LNCaP clone FGC (cell line): ENCODE data around the gene FGF8.

Source experiments
- DNase-seq: peaks from one replicate; pipeline ENCODE4 v3.0.0-alpha.2; 2011; ENCODE audit warnings: low read depth
- H3K4me3 ChIP-seq: 2 replicates; pipeline ENCODE4 v1.5.1; 2011; ENCODE audit warnings: mild to moderate bottlenecking, low read depth, low read length, control low read depth
- TF ChIP-seq, protein P1 (sequence below): IDR thresholded peaks from 2 replicates; pipeline ENCODE4 v1.5.1; 2012; ENCODE audit warnings: mild to moderate bottlenecking; ENCODE audit not compliant: control insufficient read depth, insufficient read depth; ENCODE audit errors: extremely low read depth

Gene FGF8

DNA sequence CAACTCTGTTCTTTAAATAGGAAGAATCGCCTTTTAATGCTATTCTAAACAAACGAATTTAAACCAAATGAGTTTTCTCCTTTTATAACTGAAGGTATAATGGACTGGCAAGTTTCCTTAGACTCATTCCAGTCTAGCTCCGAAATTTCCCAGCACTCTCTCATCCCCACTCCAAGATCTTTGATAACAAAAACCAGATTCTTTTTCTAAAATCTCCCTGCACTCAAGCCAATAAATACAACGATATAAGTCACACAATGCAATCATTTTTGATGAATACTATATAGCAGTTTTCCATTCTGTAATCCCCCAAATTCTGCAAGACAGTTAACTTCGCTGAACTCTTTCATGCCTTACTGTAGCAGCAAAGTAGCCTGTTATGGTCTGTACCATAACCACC lies 40.5 kb upstream of the FGF8 start:
- TF ChIP-seq, protein P1, sequence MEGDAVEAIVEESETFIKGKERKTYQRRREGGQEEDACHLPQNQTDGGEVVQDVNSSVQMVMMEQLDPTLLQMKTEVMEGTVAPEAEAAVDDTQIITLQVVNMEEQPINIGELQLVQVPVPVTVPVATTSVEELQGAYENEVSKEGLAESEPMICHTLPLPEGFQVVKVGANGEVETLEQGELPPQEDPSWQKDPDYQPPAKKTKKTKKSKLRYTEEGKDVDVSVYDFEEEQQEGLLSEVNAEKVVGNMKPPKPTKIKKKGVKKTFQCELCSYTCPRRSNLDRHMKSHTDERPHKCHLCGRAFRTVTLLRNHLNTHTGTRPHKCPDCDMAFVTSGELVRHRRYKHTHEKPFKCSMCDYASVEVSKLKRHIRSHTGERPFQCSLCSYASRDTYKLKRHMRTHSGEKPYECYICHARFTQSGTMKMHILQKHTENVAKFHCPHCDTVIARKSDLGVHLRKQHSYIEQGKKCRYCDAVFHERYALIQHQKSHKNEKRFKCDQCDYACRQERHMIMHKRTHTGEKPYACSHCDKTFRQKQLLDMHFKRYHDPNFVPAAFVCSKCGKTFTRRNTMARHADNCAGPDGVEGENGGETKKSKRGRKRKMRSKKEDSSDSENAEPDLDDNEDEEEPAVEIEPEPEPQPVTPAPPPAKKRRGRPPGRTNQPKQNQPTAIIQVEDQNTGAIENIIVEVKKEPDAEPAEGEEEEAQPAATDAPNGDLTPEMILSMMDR = no peak

DNA sequence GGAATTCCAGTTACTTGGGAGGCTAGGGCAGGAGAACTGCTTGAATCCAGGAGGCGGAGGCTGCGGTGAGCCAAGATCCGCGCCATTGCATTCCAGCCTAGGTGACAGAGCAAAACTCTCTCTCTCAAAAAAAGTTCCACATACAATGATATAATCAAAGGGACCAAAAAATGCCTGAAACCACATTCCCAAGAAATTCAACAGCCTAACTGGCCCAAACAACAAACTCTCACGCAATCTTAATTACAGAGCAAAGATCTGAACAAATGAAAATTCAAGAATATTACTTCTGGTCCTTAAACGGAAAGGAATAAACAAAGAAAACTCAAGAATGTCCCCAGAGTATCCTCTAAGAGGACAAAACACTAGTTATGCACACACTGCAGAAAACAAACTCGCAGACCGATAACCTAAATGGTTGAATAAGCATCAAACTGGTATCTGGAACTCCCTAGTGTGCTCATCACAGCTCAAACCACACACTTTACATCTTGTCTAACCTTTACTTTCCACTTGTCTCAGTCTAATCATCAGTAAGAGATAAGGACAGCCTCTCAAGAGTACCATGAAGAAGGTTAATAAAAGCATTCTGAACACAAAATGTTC lies 38.7 kb upstream of the FGF8 start:
- no peak overlapping the region; the same call in 1 of the 2 replicates for H3K4me3 ChIP-seq
- no peak for DNase-seq
- TF ChIP-seq, protein P1 = no peak

More for the DNA sequence above, 40.5 kb upstream of the FGF8 start:
- H3K4me3 ChIP-seq = peak overlapping the region; percentile 91
- no peak for DNase-seq

DNA sequence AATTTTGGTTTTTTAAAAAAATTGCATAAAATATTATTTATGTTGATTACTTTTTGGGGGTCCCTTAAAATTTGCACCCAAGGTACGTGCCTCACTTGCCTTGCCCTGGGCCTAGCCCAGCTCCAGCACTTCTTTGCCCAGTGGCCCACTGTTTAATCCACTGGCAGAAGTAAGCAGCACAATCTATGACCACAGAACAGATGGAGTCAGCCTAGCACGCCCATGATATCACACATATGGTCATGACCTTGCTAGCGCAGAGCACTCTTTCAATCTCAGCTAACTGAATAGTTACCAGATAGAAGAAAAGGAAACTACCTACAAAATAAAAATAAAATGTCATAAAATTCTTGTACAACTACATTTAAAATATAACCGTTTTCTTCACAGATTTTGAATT lies 36.7 kb upstream of the FGF8 start:
- DNase-seq = no peak
- no peak overlapping the region for H3K4me3 ChIP-seq
- TF ChIP-seq, protein P1 = no peak

DNA sequence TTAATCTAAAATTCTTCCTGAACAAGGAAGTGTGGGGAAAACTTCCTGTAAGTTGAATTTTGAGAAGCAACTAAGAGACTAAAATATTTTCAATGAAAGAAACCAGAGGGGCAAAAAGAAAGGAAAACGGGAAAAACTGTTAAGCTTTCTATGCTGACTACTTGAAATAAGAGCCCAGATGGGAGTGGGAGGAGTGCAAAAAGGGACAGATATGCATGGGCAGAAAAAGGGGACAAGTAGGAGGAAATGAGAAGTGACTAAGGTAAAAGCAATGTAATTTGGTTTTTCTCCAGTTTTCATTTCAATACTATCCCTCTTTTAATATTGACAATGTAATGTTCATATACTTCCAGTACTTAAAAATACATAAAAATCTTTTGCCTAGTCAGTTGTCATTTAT lies 31.2 kb upstream of the FGF8 start:
- H3K4me3 ChIP-seq = no peak overlapping the region
- TF ChIP-seq, protein P1 = no peak
- no peak for DNase-seq

DNA sequence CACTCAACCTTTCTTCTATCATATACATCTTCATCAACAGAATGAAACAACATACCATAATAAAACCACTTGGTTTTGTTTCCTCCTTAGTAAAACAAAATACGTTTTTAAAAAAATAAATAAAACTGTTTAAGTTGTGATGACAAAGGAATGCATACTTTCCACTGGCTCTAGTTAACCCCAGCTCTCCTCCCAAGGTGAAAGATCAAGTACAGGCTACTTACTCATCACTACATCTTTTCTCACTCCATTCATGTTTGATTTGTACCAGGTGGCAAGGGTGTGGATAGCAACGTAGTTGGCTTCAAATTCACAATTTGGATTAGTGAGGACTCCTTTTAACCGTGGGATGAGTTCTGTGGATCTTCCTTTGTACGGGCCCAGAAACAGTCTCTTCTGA lies 27.6 kb upstream of the FGF8 start:
- DNase-seq = no peak
- no peak overlapping the region for H3K4me3 ChIP-seq
- TF ChIP-seq, protein P1 = no peak

DNA sequence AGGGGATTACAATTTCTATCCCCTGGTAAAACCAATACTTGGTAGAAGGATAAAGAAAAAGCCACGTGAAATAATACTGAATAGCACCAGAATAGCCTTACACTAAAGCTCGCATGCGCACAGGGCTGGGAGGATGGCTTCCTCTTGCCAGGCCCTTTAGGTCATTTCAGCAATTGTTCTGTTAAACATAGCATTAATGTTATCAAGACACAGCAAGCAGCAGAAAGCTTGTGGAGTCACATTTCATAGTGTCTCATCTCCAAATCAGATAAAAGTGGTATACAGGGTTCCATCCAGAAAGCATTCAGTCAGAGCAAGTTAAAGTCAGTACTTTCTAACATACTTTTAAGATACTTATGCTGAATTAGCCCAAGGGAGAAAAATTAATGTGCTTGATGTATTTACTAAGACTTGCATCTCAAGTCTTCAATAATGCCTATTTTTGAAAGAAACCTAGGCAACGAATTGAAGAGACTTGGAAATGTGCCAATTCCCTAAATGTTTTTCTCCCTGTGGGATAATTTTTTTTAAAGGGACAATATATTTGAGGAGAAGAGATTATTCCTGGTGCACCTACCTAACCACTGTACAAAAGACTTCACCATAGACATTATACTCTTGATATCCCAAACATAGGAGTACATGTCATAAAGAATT lies 21.6 kb upstream of the FGF8 start:
- TF ChIP-seq, protein P1 = no peak
- no peak overlapping the region for H3K4me3 ChIP-seq
- no peak for DNase-seq

DNA sequence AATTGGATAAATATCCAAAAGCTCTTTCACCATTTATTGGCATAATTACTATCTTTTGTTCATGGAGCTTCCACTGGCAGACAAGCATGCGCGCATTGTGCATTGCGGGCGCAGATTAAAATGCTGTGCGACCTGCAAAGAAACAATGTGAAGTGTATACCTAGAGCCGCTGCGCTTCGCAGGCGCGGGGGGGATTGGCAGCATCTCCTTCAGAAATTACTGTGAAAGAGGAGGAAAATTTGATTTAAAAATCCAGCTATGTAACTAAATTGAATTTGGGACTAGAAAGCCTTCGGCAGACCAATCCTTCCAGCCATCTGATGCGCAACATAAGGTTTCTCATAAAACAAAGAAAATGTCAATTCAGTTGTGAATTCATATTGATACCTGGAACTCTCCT lies 17.6 kb upstream of the FGF8 start:
- no peak for DNase-seq
- TF ChIP-seq, protein P1 = no peak
- no peak overlapping the region for H3K4me3 ChIP-seq
